ENCODE measurements around the gene PRKN. TPM values are rescaled to one million over a fixed set of nuclear protein-coding genes. Genes with fewer than 3 reads are reported as not detected.

Gene PRKN
- total RNA-seq, 2 donors from 2014 or later = 3.3 to 4.8 TPM

DNA sequence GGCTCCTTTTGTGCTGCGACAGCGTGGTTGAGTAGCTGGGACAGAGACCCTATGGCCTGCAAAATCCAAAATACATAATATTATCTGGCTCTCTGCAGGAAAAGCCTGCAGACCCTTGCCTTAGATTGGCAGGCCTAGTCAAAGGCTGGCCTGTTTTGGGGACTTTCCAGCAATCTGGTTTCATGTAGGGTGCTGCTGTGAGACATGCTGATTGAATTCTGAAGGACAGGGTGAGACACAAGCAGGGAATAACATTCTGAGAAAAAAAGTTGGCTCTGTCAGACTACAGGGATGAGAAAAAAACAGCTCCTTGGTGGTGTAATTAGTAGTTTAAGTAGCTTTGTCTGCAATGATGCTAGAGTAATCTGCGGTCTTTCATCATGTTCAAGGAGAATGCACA, 1051.0 kb downstream of the PRKN start:
- TF ChIP-seq, protein P1, sequence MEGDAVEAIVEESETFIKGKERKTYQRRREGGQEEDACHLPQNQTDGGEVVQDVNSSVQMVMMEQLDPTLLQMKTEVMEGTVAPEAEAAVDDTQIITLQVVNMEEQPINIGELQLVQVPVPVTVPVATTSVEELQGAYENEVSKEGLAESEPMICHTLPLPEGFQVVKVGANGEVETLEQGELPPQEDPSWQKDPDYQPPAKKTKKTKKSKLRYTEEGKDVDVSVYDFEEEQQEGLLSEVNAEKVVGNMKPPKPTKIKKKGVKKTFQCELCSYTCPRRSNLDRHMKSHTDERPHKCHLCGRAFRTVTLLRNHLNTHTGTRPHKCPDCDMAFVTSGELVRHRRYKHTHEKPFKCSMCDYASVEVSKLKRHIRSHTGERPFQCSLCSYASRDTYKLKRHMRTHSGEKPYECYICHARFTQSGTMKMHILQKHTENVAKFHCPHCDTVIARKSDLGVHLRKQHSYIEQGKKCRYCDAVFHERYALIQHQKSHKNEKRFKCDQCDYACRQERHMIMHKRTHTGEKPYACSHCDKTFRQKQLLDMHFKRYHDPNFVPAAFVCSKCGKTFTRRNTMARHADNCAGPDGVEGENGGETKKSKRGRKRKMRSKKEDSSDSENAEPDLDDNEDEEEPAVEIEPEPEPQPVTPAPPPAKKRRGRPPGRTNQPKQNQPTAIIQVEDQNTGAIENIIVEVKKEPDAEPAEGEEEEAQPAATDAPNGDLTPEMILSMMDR (conservative IDR thresholded peaks at IDR 0.05) = no peak
- no peak overlapping the region for H3K4me3 ChIP-seq (ENCODE audit: low read length)
- no peak overlapping the region for H3K9ac ChIP-seq (ENCODE audit: extremely low read depth, low read length, poor library complexity, severe bottlenecking)
- H3K4me1 Mint-ChIP-seq = peaks cover 6% of the 10 kb centered on the region
- no peaks in the 10 kb centered on the region for H3K27me3 ChIP-seq (ENCODE audit: control insufficient read depth, insufficient read depth, low read length, poor library complexity, severe bottlenecking)
- no peak overlapping the region for H3K4me3 Mint-ChIP-seq
- H3K27ac Mint-ChIP-seq = no peak overlapping the region
- H3K9me3 ChIP-seq (ENCODE audit: control insufficient read depth, low read length) = no peaks in the 10 kb centered on the region
- no peaks in the 10 kb centered on the region for H3K36me3 Mint-ChIP-seq (ENCODE audit: low read depth)
- no peaks in the 10 kb centered on the region for H3K9me3 Mint-ChIP-seq
- no peaks in the 10 kb centered on the region for H3K4me1 ChIP-seq (ENCODE audit: control insufficient read depth, insufficient read depth, low read length)
- no peak for DNase-seq
- no peaks in the 10 kb centered on the region for H3K27me3 Mint-ChIP-seq (ENCODE audit: insufficient read depth)
- whole genome bisulfite sequencing, 2 experiments (ENCODE audit: insufficient coverage in 1 of 2, insufficient read length in 1 of 2) = 80 to 85% methylated on average over 1 to 3 of the region's 3 CpGs
- H3K27ac ChIP-seq (ENCODE audit: low read depth, low read length) = no peak overlapping the region
- no peaks in the 10 kb centered on the region for H3K36me3 ChIP-seq (ENCODE audit: control insufficient read depth, insufficient read depth, low read length)

DNA sequence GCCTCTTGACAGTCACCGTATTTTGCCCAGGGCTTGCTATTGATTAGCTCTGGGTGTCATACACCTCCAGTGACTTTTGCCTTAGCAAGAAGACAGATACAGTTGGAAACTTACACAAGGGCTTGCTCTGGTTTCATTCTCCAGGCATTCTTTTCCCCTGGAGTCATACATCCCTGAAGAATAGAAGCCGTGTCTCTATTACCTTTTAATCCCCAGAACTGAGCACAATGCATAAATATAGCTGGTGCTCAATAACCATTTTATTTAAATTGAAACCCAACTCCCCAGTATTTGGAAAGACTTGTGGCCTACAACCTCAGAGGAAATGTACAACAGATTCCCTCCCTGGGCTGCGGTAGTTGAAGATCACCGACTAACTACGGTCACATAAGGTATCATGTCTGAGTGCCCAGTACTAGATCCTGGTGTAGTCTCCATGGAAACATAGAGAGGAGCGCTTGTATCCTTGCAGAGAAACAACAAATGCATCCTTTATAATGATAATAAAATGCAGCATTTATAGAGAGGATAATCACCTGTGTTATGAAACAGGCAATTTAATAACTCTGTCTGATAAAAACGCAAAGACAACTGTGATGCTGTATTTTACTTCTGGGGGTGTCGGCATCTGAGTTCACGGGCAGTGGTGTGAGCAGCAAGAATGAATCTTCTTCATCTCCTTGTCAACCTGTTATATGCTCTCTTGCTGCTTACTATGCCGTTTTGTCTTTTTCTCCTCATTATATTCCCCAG, 1052.5 kb downstream of the PRKN start:
- Histone ChIP-seq H3K9me3 (ENCODE audit: control insufficient read depth, low read length) (no peaks in the 10 kb centered on the region), H3K4me3 (ENCODE audit: low read length) (no peak overlapping the region), H3K27me3 (ENCODE audit: control insufficient read depth, insufficient read depth, low read length, poor library complexity, severe bottlenecking) (no peaks in the 10 kb centered on the region), H3K36me3 (ENCODE audit: control insufficient read depth, insufficient read depth, low read length) (no peaks in the 10 kb centered on the region), H3K9ac (ENCODE audit: extremely low read depth, low read length, poor library complexity, severe bottlenecking) (no peak overlapping the region), H3K27ac (ENCODE audit: low read depth, low read length) (no peak overlapping the region), H3K4me1 (ENCODE audit: control insufficient read depth, insufficient read depth, low read length) (no peaks in the 10 kb centered on the region)
- no peak overlapping the region for H3K4me3 Mint-ChIP-seq
- H3K27me3 Mint-ChIP-seq (ENCODE audit: insufficient read depth) = no peaks in the 10 kb centered on the region
- peaks cover 6% of the 10 kb centered on the region for H3K4me1 Mint-ChIP-seq
- DNase-seq = no peak
- WGBS, 2 experiments (ENCODE audit: insufficient coverage in 1 of 2, insufficient read length in 1 of 2) = 96 to 97% methylated on average over 8 to 10 of the region's 10 CpGs
- TF ChIP-seq, protein P1 (conservative IDR thresholded peaks at IDR 0.05) = no peak
- no peak overlapping the region for H3K27ac Mint-ChIP-seq
- H3K9me3 Mint-ChIP-seq = no peaks in the 10 kb centered on the region
- no peaks in the 10 kb centered on the region for H3K36me3 Mint-ChIP-seq (ENCODE audit: low read depth)

DNA sequence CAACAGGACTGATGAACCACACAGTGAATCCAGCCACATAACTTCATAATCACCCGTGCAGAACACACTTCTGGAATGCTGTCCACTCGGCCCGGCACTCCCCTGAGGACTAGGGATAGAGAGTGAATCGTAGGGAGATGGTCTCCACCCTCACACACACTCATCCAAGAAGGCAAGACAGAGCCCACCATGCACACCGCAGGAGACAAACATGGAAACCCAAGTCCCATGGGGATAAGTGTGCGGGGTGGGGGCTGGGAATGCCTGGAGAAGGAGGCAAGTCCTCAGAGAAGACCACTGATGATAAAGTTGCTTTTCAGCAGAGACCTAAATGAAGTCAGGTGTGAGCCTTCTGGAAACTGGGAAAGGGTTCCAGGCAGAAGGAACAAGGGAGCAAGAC, 1054.5 kb downstream of the PRKN start:
- Histone ChIP-seq H3K9ac (ENCODE audit: extremely low read depth, low read length, poor library complexity, severe bottlenecking) (no peak overlapping the region), H3K4me1 (ENCODE audit: control insufficient read depth, insufficient read depth, low read length) (no peaks in the 10 kb centered on the region), H3K4me3 (ENCODE audit: low read length) (no peak overlapping the region), H3K36me3 (ENCODE audit: control insufficient read depth, insufficient read depth, low read length) (no peaks in the 10 kb centered on the region), H3K27me3 (ENCODE audit: control insufficient read depth, insufficient read depth, low read length, poor library complexity, severe bottlenecking) (no peaks in the 10 kb centered on the region), H3K9me3 (ENCODE audit: control insufficient read depth, low read length) (no peaks in the 10 kb centered on the region), H3K27ac (ENCODE audit: low read depth, low read length) (no peak overlapping the region)
- Mint-ChIP-seq H3K27ac (no peak overlapping the region), H3K9me3 (no peaks in the 10 kb centered on the region), H3K36me3 (ENCODE audit: low read depth) (no peaks in the 10 kb centered on the region), H3K4me3 (no peak overlapping the region), H3K4me1 (peaks cover 4% of the 10 kb centered on the region), H3K27me3 (ENCODE audit: insufficient read depth) (no peaks in the 10 kb centered on the region)
- TF ChIP-seq, protein P1 (conservative IDR thresholded peaks at IDR 0.05) = no peak
- WGBS, 2 experiments (ENCODE audit: insufficient coverage in 1 of 2, insufficient read length in 1 of 2) = 98 to 100% methylated on average over 1 to 5 of the region's 6 CpGs
- no peak for DNase-seq

Data from endodermal cell (in vitro differentiated cells).